HEK293 (cell line): Measurements from ENCODE around the gene MOB1A.

Experiments
- CTCF ChIA-PET: fragments of 350-600 bp; formaldehyde crosslinking; extraction: SDS; loops from one replicate; lab custom pipeline; 2021; ENCODE audit warnings: antibody characterized with exemption; lab: Yijun Ruan, JAX
- POLR2A ChIA-PET: fragments of 300-600 bp; formaldehyde crosslinking; extraction: SDS; loops from one replicate; lab custom pipeline; 2020; ENCODE audit warnings: antibody characterized with exemption, inconsistent platforms; lab: Yijun Ruan, JAX
- H3K27ac ChIP-seq: fragments of 200-500 bp; sonication (Bioruptor generic); 2 replicates; pipeline ENCODE4 v1.5.1; 2014; ENCODE audit warnings: low read depth, low read length, control low read depth, inconsistent platforms; ENCODE audit errors: extremely low read depth
- H3K36me3 ChIP-seq, 2 experiments: fragments of 200-500 bp in 1 of 2; sonication (Bioruptor generic) in 1 of 2; 1 replicate in 1 of 2; 2 replicates in 1 of 2; pipeline ENCODE4 v1.5.1; 2014 to 2017; ENCODE audit warnings: inconsistent platforms in 2 of 2, low read length in 2 of 2; ENCODE audit not compliant: control insufficient read depth in 2 of 2, insufficient read depth in 1 of 2
- H3K4me1 ChIP-seq: fragments of 200-500 bp; sonication (Bioruptor generic); 2 replicates; pipeline ENCODE4 v1.5.1; 2014; ENCODE audit warnings: mild to moderate bottlenecking, low read length, inconsistent platforms; ENCODE audit not compliant: control insufficient read depth, insufficient read depth
- H3K4me3 ChIP-seq: 2 replicates; pipeline ENCODE4 v1.5.1; 2011; ENCODE audit warnings: low read depth, mild to moderate bottlenecking, control low read depth, low read length, moderate library complexity
- H3K9me3 ChIP-seq: fragments of 200-500 bp; sonication (Bioruptor generic); 2 replicates; pipeline ENCODE4 v1.5.1; 2014; ENCODE audit warnings: low read depth, low read length, inconsistent platforms; ENCODE audit not compliant: control insufficient read depth, insufficient read depth
- KLF9 ChIP-seq: fragments of 450-650 bp; formaldehyde crosslinking; IDR thresholded peaks from 2 replicates; pipeline ENCODE4 v1.5.1; 2016; ENCODE audit warnings: missing biosample characterization, missing genetic modification characterization, low read depth
- REPIN1 ChIP-seq: fragments of 450-650 bp; formaldehyde crosslinking; IDR thresholded peaks from 2 replicates; pipeline ENCODE4 v1.5.1; 2017; ENCODE audit warnings: missing biosample characterization, missing genetic modification characterization, low read depth
- ZBTB1 ChIP-seq: fragments of 450-650 bp; formaldehyde crosslinking; IDR thresholded peaks from 2 replicates; pipeline ENCODE4 v1.5.1; 2016; ENCODE audit warnings: missing biosample characterization, missing genetic modification characterization
- ZBTB17 ChIP-seq: fragments of 450-650 bp; formaldehyde crosslinking; IDR thresholded peaks from 2 replicates; pipeline ENCODE4 v1.5.1; 2016; ENCODE audit warnings: missing biosample characterization, missing genetic modification characterization
- ZEB2 ChIP-seq: fragments of 450-650 bp; formaldehyde crosslinking; IDR thresholded peaks from 2 replicates; pipeline ENCODE4 v1.5.1; 2016; ENCODE audit warnings: missing biosample characterization, missing genetic modification characterization
- ZNF214 ChIP-seq: fragments of 450-650 bp; formaldehyde crosslinking; IDR thresholded peaks from 2 replicates; pipeline ENCODE4 v1.5.1; 2017; ENCODE audit warnings: missing biosample characterization, mild to moderate bottlenecking, missing genetic modification characterization, borderline replicate concordance
- ZNF302 ChIP-seq: fragments of 450-650 bp; formaldehyde crosslinking; IDR thresholded peaks from 2 replicates; pipeline ENCODE4 v1.5.1; 2016; ENCODE audit warnings: missing biosample characterization, missing genetic modification characterization, low read depth
- ZNF560 ChIP-seq: fragments of 450-650 bp; formaldehyde crosslinking; IDR thresholded peaks from 2 replicates; pipeline ENCODE4 v1.5.1; 2017; ENCODE audit warnings: missing biosample characterization, missing genetic modification characterization, borderline replicate concordance
- ZNF658 ChIP-seq: fragments of 450-650 bp; formaldehyde crosslinking; IDR thresholded peaks from 2 replicates; pipeline ENCODE4; 2016; ENCODE audit warnings: missing biosample characterization, missing genetic modification characterization
- TF ChIP-seq, protein P1 (sequence below): fragments of 450-650 bp; formaldehyde crosslinking; IDR thresholded peaks from 2 replicates; pipeline ENCODE4 v1.5.1; 2016; ENCODE audit warnings: missing biosample characterization, missing genetic modification characterization, borderline replicate concordance
- TF ChIP-seq, protein P2 (sequence below): fragments of 450-650 bp; formaldehyde crosslinking; IDR thresholded peaks from 2 replicates; pipeline ENCODE4 v1.5.1; 2016; ENCODE audit warnings: missing biosample characterization, missing genetic modification characterization, borderline replicate concordance
- TF ChIP-seq, protein P3 (sequence below): fragments of 450-650 bp; formaldehyde crosslinking; IDR thresholded peaks from 2 replicates; pipeline ENCODE4 v1.5.1; 2017; ENCODE audit warnings: missing biosample characterization, missing genetic modification characterization
- TF ChIP-seq, protein P4 (sequence below): fragments of 450-650 bp; formaldehyde crosslinking; IDR thresholded peaks from 2 replicates; pipeline ENCODE4 v1.5.1; 2017; ENCODE audit warnings: missing biosample characterization, mild to moderate bottlenecking, missing genetic modification characterization, moderate library complexity

Gene MOB1A

GRCh38 chr2:74119912-74120825 is 58.5 kb downstream of the MOB1A start (continued):
- TF ChIP-seq, protein P1, sequence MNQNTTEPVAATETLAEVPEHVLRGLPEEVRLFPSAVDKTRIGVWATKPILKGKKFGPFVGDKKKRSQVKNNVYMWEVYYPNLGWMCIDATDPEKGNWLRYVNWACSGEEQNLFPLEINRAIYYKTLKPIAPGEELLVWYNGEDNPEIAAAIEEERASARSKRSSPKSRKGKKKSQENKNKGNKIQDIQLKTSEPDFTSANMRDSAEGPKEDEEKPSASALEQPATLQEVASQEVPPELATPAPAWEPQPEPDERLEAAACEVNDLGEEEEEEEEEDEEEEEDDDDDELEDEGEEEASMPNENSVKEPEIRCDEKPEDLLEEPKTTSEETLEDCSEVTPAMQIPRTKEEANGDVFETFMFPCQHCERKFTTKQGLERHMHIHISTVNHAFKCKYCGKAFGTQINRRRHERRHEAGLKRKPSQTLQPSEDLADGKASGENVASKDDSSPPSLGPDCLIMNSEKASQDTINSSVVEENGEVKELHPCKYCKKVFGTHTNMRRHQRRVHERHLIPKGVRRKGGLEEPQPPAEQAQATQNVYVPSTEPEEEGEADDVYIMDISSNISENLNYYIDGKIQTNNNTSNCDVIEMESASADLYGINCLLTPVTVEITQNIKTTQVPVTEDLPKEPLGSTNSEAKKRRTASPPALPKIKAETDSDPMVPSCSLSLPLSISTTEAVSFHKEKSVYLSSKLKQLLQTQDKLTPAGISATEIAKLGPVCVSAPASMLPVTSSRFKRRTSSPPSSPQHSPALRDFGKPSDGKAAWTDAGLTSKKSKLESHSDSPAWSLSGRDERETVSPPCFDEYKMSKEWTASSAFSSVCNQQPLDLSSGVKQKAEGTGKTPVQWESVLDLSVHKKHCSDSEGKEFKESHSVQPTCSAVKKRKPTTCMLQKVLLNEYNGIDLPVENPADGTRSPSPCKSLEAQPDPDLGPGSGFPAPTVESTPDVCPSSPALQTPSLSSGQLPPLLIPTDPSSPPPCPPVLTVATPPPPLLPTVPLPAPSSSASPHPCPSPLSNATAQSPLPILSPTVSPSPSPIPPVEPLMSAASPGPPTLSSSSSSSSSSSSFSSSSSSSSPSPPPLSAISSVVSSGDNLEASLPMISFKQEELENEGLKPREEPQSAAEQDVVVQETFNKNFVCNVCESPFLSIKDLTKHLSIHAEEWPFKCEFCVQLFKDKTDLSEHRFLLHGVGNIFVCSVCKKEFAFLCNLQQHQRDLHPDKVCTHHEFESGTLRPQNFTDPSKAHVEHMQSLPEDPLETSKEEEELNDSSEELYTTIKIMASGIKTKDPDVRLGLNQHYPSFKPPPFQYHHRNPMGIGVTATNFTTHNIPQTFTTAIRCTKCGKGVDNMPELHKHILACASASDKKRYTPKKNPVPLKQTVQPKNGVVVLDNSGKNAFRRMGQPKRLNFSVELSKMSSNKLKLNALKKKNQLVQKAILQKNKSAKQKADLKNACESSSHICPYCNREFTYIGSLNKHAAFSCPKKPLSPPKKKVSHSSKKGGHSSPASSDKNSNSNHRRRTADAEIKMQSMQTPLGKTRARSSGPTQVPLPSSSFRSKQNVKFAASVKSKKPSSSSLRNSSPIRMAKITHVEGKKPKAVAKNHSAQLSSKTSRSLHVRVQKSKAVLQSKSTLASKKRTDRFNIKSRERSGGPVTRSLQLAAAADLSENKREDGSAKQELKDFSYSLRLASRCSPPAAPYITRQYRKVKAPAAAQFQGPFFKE = 0 out of 2 replicates have a peak, but pooled peaks have one; percentile 56
- TF ChIP-seq ZNF560 (no peak), ZEB2 (tag by site-specific recombination) (peak; percentile 88), ZBTB1 (no peak), ZNF302 (tag by site-specific recombination) (no peak)
- TF ChIP-seq, protein P2, sequence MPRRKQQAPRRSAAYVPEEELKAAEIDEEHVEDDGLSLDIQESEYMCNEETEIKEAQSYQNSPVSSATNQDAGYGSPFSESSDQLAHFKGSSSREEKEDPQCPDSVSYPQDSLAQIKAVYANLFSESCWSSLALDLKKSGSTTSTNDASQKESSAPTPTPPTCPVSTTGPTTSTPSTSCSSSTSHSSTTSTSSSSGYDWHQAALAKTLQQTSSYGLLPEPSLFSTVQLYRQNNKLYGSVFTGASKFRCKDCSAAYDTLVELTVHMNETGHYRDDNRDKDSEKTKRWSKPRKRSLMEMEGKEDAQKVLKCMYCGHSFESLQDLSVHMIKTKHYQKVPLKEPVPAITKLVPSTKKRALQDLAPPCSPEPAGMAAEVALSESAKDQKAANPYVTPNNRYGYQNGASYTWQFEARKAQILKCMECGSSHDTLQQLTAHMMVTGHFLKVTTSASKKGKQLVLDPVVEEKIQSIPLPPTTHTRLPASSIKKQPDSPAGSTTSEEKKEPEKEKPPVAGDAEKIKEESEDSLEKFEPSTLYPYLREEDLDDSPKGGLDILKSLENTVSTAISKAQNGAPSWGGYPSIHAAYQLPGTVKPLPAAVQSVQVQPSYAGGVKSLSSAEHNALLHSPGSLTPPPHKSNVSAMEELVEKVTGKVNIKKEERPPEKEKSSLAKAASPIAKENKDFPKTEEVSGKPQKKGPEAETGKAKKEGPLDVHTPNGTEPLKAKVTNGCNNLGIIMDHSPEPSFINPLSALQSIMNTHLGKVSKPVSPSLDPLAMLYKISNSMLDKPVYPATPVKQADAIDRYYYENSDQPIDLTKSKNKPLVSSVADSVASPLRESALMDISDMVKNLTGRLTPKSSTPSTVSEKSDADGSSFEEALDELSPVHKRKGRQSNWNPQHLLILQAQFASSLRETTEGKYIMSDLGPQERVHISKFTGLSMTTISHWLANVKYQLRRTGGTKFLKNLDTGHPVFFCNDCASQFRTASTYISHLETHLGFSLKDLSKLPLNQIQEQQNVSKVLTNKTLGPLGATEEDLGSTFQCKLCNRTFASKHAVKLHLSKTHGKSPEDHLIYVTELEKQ = no peak

DNA sequence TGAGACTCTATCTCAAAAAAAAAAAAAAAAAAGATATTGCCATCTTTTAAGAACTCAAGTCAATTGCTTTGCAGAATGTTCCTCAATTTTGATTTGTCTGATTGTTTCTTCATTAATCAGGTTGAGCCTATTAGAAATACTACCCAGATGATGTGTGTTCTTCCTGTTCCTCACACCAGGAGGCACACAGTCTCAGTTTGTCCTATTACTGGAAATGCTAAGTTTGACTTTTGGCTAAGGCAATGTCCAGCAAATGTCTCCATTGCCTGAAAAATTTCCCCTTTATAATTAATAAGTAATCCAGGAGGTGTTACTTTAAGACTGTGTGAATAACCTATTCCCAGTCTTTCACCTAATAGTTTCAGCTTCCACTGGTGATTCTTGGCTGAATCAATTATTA is 59.3 kb downstream of the MOB1A start:
- no peak for TF ChIP-seq KLF9
- TF ChIP-seq ZNF214 = no peak
- TF ChIP-seq, protein P3, sequence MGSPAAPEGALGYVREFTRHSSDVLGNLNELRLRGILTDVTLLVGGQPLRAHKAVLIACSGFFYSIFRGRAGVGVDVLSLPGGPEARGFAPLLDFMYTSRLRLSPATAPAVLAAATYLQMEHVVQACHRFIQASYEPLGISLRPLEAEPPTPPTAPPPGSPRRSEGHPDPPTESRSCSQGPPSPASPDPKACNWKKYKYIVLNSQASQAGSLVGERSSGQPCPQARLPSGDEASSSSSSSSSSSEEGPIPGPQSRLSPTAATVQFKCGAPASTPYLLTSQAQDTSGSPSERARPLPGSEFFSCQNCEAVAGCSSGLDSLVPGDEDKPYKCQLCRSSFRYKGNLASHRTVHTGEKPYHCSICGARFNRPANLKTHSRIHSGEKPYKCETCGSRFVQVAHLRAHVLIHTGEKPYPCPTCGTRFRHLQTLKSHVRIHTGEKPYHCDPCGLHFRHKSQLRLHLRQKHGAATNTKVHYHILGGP (tag by site-specific recombination) = no peak
- TF ChIP-seq ZNF658 = no peak
- TF ChIP-seq ZBTB17 (tag by site-specific recombination) = no peak
- no peak for TF ChIP-seq REPIN1 (tag by site-specific recombination)
- TF ChIP-seq, protein P4, sequence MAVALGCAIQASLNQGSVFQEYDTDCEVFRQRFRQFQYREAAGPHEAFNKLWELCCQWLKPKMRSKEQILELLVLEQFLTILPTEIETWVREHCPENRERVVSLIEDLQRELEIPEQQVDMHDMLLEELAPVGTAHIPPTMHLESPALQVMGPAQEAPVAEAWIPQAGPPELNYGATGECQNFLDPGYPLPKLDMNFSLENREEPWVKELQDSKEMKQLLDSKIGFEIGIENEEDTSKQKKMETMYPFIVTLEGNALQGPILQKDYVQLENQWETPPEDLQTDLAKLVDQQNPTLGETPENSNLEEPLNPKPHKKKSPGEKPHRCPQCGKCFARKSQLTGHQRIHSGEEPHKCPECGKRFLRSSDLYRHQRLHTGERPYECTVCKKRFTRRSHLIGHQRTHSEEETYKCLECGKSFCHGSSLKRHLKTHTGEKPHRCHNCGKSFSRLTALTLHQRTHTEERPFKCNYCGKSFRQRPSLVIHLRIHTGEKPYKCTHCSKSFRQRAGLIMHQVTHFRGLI (tag by site-specific recombination) = no peak
- H3K27ac ChIP-seq = no peak overlapping the region
- CTCF ChIA-PET = interaction anchor here (0.6 kb wide), 1 partner anchor 59 kb away, joined by 3 read pairs; the partner anchor contains the start of gene MOB1A
- POLR2A ChIA-PET = interaction anchor here (1.5 to 2.6 kb wide), 2 partner anchors 59 to 134 kb away, joined by 4 to 11 read pairs; partner anchors contain the start of gene MOB1A
- H3K36me3 ChIP-seq = no peaks in the 10 kb centered on the region
- no peaks in the 10 kb centered on the region for H3K9me3 ChIP-seq
- H3K4me3 ChIP-seq = no peak overlapping the region
- no peaks in the 10 kb centered on the region for H3K4me1 ChIP-seq
